H1 (cell line): Measurements from ENCODE around the gene DTX4. TPM values are rescaled to one million over a fixed set of nuclear protein-coding genes. Genes with fewer than 3 reads are reported as not detected.

ENCODE experiments used
- CTCF ChIA-PET: fragments of 300-600 bp; sonication (Branson Sonifier 250); formaldehyde crosslinking; loops from one replicate; lab custom pipeline; 2021; ENCODE audit not compliant: partially characterized antibody; lab: Charles Lee
- POLR2A ChIA-PET: fragments of 300-600 bp; sonication (Branson Sonifier 250); formaldehyde crosslinking; loops from one replicate; lab custom pipeline; 2021; ENCODE audit warnings: inconsistent platforms; ENCODE audit not compliant: partially characterized antibody; lab: Charles Lee
- DNase-seq, 2 experiments: peaks; one replicate each; pipeline versions ENCODE4 v3.0.0 to v3.0.0-alpha.2; 2010 to 2022; ENCODE audit warnings: low spot score in 2 of 2, low read depth in 1 of 2, mixed read lengths in 1 of 2
- FAIRE-seq: peaks from 2 replicates; lab custom pipeline; 2011; peaks lifted over from hg19 to GRCh38; lab: Jason Lieb, UNC
- H2AFZ ChIP-seq: 2 replicates; pipeline ENCODE4 v1.8.1; 2012; ENCODE audit warnings: low read length, inconsistent platforms
- H2AK5ac ChIP-seq: 2 replicates; pipeline ENCODE4 v1.6.1; 2013; ENCODE audit warnings: low read depth, low read length
- H2BK120ac ChIP-seq: replicated peaks from 2 replicates; pipeline ENCODE3; 2013; ENCODE audit warnings: low read depth, low read length, inconsistent platforms
- H2BK12ac ChIP-seq: 2 replicates; pipeline ENCODE4 v1.6.1; 2013; ENCODE audit warnings: low read depth, low read length
- H2BK15ac ChIP-seq: 2 replicates; pipeline ENCODE4 v1.6.1; 2013; ENCODE audit warnings: low read length
- H2BK20ac ChIP-seq: 2 replicates; pipeline ENCODE4 v1.6.1; 2013; ENCODE audit warnings: low read length
- H2BK5ac ChIP-seq: 2 replicates; pipeline ENCODE4 v1.6.1; 2013; ENCODE audit warnings: low read depth, low read length
- H3K14ac ChIP-seq: 2 replicates; pipeline ENCODE4 v1.6.1; 2013; ENCODE audit warnings: inconsistent platforms; ENCODE audit not compliant: insufficient read length
- H3K18ac ChIP-seq: 2 replicates; pipeline ENCODE4 v1.6.1; 2013; ENCODE audit warnings: low read length; ENCODE audit errors: extremely low read depth
- H3K23ac ChIP-seq: 2 replicates; pipeline ENCODE4 v1.6.1; 2013; ENCODE audit warnings: inconsistent platforms; ENCODE audit not compliant: insufficient read length
- H3K23me2 ChIP-seq: 2 replicates; pipeline ENCODE4 v1.6.1; 2013; ENCODE audit warnings: low read depth, low read length
- H3K27ac ChIP-seq: 2 replicates; pipeline ENCODE4 v1.6.1; 2011; ENCODE audit warnings: low read depth, low read length, inconsistent platforms
- H3K27me3 ChIP-seq, 4 experiments: replicated peaks in 1 of 4; 1 replicate in 1 of 4; 2 replicates in 3 of 4; pipeline versions ENCODE4 v1.6.1 to v1.8.1; 2011 to 2013; ENCODE audit warnings: low read length in 3 of 4, mild to moderate bottlenecking in 3 of 4, inconsistent platforms in 2 of 4, mixed read lengths in 2 of 4, moderate library complexity in 1 of 4; ENCODE audit not compliant: control insufficient read depth in 3 of 4, insufficient read depth in 3 of 4; ENCODE audit errors: extremely low read depth in 1 of 4
- H3K36me3 ChIP-seq, 4 experiments: 2 replicates each; pipeline versions ENCODE4 v1.6.1 to v1.8.1; 2011 to 2013; ENCODE audit warnings: mild to moderate bottlenecking in 4 of 4, low read length in 3 of 4, moderate library complexity in 2 of 4, control low read depth in 1 of 4, inconsistent platforms in 1 of 4; ENCODE audit not compliant: insufficient read depth in 4 of 4, control insufficient read depth in 2 of 4
- H3K4ac ChIP-seq: replicated peaks from 2 replicates; pipeline ENCODE3; 2013; ENCODE audit warnings: low read length, low read depth, mixed read lengths, inconsistent platforms; ENCODE audit not compliant: insufficient read length
- H3K4me1 ChIP-seq, 4 experiments: replicated peaks in 1 of 4; 1 replicate in 1 of 4; 2 replicates in 3 of 4; pipeline versions ENCODE4 v1.6.1 to v1.8.1; 2011 to 2013; ENCODE audit warnings: low read length in 3 of 4, inconsistent platforms in 2 of 4, mixed read lengths in 1 of 4; ENCODE audit not compliant: insufficient read depth in 4 of 4, control insufficient read depth in 3 of 4
- H3K4me2 ChIP-seq, 2 experiments: 2 replicates each; pipeline versions ENCODE4 v1.6.1 to v1.8.1; 2011 to 2013; ENCODE audit warnings: low read depth in 2 of 2, low read length in 2 of 2, control low read depth in 1 of 2, inconsistent platforms in 1 of 2, mild to moderate bottlenecking in 1 of 2; ENCODE audit not compliant: insufficient read depth in 1 of 2
- H3K4me3 ChIP-seq, 4 experiments: fragments of 200-600, 300-600 bp in 1 of 4; sonication (generic), shearing (Covaris generic), sonication (Bioruptor Twin) in 1 of 4; 2 replicates each; pipeline versions ENCODE4 v1.5.1 to v1.8.1; 2011 to 2016; ENCODE audit warnings: low read length in 4 of 4, low read depth in 3 of 4, control low read depth in 2 of 4, inconsistent platforms in 2 of 4, mild to moderate bottlenecking in 2 of 4, mixed read lengths in 1 of 4, moderate library complexity in 1 of 4; ENCODE audit not compliant: insufficient read depth in 2 of 4; ENCODE audit errors: extremely low read depth in 1 of 4
- H3K56ac ChIP-seq: replicated peaks from 2 replicates; pipeline ENCODE3; 2013; ENCODE audit warnings: low read depth, mild to moderate bottlenecking, mixed read lengths, low read length, inconsistent platforms; ENCODE audit not compliant: insufficient read length
- H3K79me1 ChIP-seq: 2 replicates; pipeline ENCODE4 v1.6.1; 2013; ENCODE audit warnings: low read depth, low read length, control low read depth
- H3K79me2 ChIP-seq, 2 experiments: 2 replicates each; pipeline versions ENCODE4 v1.6.1 to v1.8.1; 2012 to 2013; ENCODE audit warnings: low read length in 2 of 2, mild to moderate bottlenecking in 2 of 2, inconsistent platforms in 1 of 2; ENCODE audit not compliant: insufficient read depth in 2 of 2, control insufficient read depth in 1 of 2
- H3K9ac ChIP-seq, 4 experiments: replicated peaks in 1 of 4; 1 replicate in 1 of 4; 2 replicates in 3 of 4; pipeline versions ENCODE4 v1.6.1 to v1.8.1; 2011 to 2013; ENCODE audit warnings: low read depth in 3 of 4, low read length in 3 of 4, control low read depth in 2 of 4, mild to moderate bottlenecking in 2 of 4, moderate library complexity in 2 of 4, inconsistent platforms in 1 of 4; ENCODE audit errors: extremely low read depth in 1 of 4
- H3K9me3 ChIP-seq, 2 experiments: 2 replicates each; pipeline versions ENCODE4 v1.6.1 to v1.8.1; 2012 to 2013; ENCODE audit warnings: mild to moderate bottlenecking in 2 of 2, moderate library complexity in 2 of 2, control low read depth in 1 of 2, inconsistent platforms in 1 of 2, low read depth in 1 of 2, low read length in 1 of 2, mixed read lengths in 1 of 2; ENCODE audit not compliant: insufficient read depth in 2 of 2
- H4K20me1 ChIP-seq, 2 experiments: replicated peaks in 1 of 2; 2 replicates each; pipeline versions ENCODE3 to v1.8.1; 2011 to 2013; ENCODE audit warnings: inconsistent platforms in 2 of 2, low read length in 2 of 2, mild to moderate bottlenecking in 1 of 2; ENCODE audit not compliant: insufficient read depth in 2 of 2, control insufficient read depth in 1 of 2
- H4K5ac ChIP-seq: 2 replicates; pipeline ENCODE4 v1.6.1; 2013; ENCODE audit warnings: low read length, low read depth, mixed read lengths, inconsistent platforms; ENCODE audit not compliant: insufficient read length
- H4K8ac ChIP-seq: 2 replicates; pipeline ENCODE4 v1.8.0; 2013; ENCODE audit warnings: mild to moderate bottlenecking, moderate library complexity, low read length, inconsistent platforms; ENCODE audit not compliant: insufficient read depth; ENCODE audit errors: extremely low read depth
- H4K91ac ChIP-seq: replicated peaks from 2 replicates; pipeline ENCODE3; 2013; ENCODE audit warnings: low read length, mixed read lengths, inconsistent platforms; ENCODE audit not compliant: insufficient read length
- CEBPB ChIP-seq: IDR thresholded peaks from 2 replicates; pipeline ENCODE4 v1.6.1; 2012; ENCODE audit warnings: low read depth, low read length
- E2F6 ChIP-seq: IDR thresholded peaks from 2 replicates; pipeline ENCODE4 v1.6.1; 2012; ENCODE audit warnings: inconsistent platforms
- EGR1 ChIP-seq: IDR thresholded peaks from 2 replicates; pipeline ENCODE4 v1.6.1; 2011; ENCODE audit warnings: low read depth, low read length, borderline replicate concordance
- EZH2 ChIP-seq: fragments of 200-600 bp; sonication (generic); IDR thresholded peaks from 2 replicates; pipeline ENCODE4 v1.7.1; 2012; ENCODE audit warnings: low read depth, mild to moderate bottlenecking, moderate library complexity, low read length, inconsistent platforms; ENCODE audit not compliant: severe bottlenecking
- KDM5A ChIP-seq: fragments of 200-600 bp; IDR thresholded peaks from 2 replicates; pipeline ENCODE4 v1.7.1; 2012; ENCODE audit warnings: mild to moderate bottlenecking, low read length, inconsistent platforms, mixed read lengths
- MAFK ChIP-seq: IDR thresholded peaks from 2 replicates; pipeline ENCODE4 v1.6.1; 2012; ENCODE audit warnings: low read depth, mild to moderate bottlenecking, improper control_type of control experiment, low read length
- MAX ChIP-seq: IDR thresholded peaks from 2 replicates; pipeline ENCODE4 v1.6.1; 2012; ENCODE audit warnings: inconsistent platforms
- NANOG ChIP-seq: IDR thresholded peaks from 2 replicates; pipeline ENCODE4 v1.6.1; 2011; ENCODE audit warnings: low read length, low read depth, mild to moderate bottlenecking, inconsistent platforms; ENCODE audit not compliant: insufficient read depth, poor library complexity, severe bottlenecking
- NRF1 ChIP-seq: IDR thresholded peaks from 2 replicates; pipeline ENCODE4 v1.6.1; 2011; ENCODE audit warnings: mild to moderate bottlenecking, low read depth, low read length, improper control_type of control experiment
- RBBP5 ChIP-seq: IDR thresholded peaks from 2 replicates; pipeline ENCODE4 v1.7.1; 2012; ENCODE audit warnings: low read depth, mild to moderate bottlenecking, inconsistent platforms, low read length, moderate library complexity, borderline replicate concordance
- RXRA ChIP-seq: IDR thresholded peaks from 2 replicates; pipeline ENCODE4 v1.6.1; 2011; ENCODE audit warnings: low read depth, mild to moderate bottlenecking, low read length, moderate library complexity; ENCODE audit not compliant: insufficient read depth
- SIX5 ChIP-seq: IDR thresholded peaks from 2 replicates; pipeline ENCODE4 v1.6.1; 2011; ENCODE audit warnings: mild to moderate bottlenecking, low read depth, low read length
- TAF7 ChIP-seq: optimal IDR thresholded peaks from 2 replicates; pipeline ENCODE3; 2011; ENCODE audit warnings: low read depth, mild to moderate bottlenecking, inconsistent platforms, low read length, moderate library complexity, borderline replicate concordance
- WGBS, 2 experiments: shearing (Covaris generic) in 1 of 2; methylation state at CpG; one replicate each; pipeline versions ENCODE4 v1.1.6 to v1.1.7; 2013 to 2015; ENCODE audit warnings: low lambda C conversion rate in 2 of 2, mixed read lengths in 2 of 2, inconsistent platforms in 1 of 2, low coverage in 1 of 2, missing lambda C conversion rate in 1 of 2; ENCODE audit not compliant: insufficient replicate concordance in 2 of 2, insufficient coverage in 1 of 2, insufficient read length in 1 of 2; ENCODE audit errors: extremely low coverage in 1 of 2, missing lambda C conversion rate in 1 of 2; 5-methylcytosine and 5-hydroxymethylcytosine counted together
- polyA plus RNA-seq, 7 experiments: library from polyadenylated mRNA; depleted of rRNA in 3 of 7; stranded (reverse) in 5 of 7; unstranded in 2 of 7; fragments of >200 nt in 5 of 7; fragments of 200-250 nt in 2 of 7; gene quantifications; 1 replicate in 5 of 7; 2 replicates in 1 of 7; 4 replicates in 1 of 7; pipeline versions ENCODE4 v1.2.1 to v1.2.3, GENCODE V29; 2011 to 2013; ENCODE audit warnings: missing spikeins in 2 of 7, mixed read lengths in 2 of 7
- total RNA-seq: library from RNA; stranded (reverse); fragmentation: NEBNext Ultra II Directional; extraction: Animal tissue kit (Norgen Biotek cat#: 25700); gene quantifications from 2 replicates; pipeline ENCODE4 v1.2.1, GENCODE V29; 2021

DTX4 gene
- total and polyA plus RNA-seq, 2 of the 8 experiments (the other 6 are each of a cell fraction or from before 2014, with no cell fraction given): 5.1 to 18.8 TPM

GRCh38 chr11:59138643-59139042 lies 33.3 kb upstream of the DTX4 start:
- Histone ChIP-seq H3K79me1 (no peaks in the 10 kb centered on the region), H4K5ac (no peak overlapping the region), H3K23ac (no peak overlapping the region), H4K91ac (no peak overlapping the region), H2BK20ac (no peak overlapping the region), H3K27ac (no peak overlapping the region), H3K18ac (no peak overlapping the region), H2BK12ac (no peak overlapping the region), H3K79me2 (no peaks in the 10 kb centered on the region), H3K56ac (no peak overlapping the region), H3K4me3 (no peak overlapping the region), H4K20me1 (no peaks in the 10 kb centered on the region), H2BK15ac (no peak overlapping the region), H3K4me1 (peaks cover 0 to 5% (median 0%) of the 10 kb centered on the region in 4 experiments; a peak in 2 of 7 replicates), H3K14ac (no peak overlapping the region), H3K4me2 (no peak overlapping the region), H2AFZ (no peak overlapping the region), H3K36me3 (peaks cover 0 to 14% (median under 1%) of the 10 kb centered on the region in 4 experiments; a peak in 3 of 8 replicates), H3K9me3 (no peaks in the 10 kb centered on the region), H3K27me3 (no peaks in the 10 kb centered on the region), H3K23me2 (0 out of 2 replicates have a peak, but pooled peaks cover 2% of the 10 kb centered on the region), H4K8ac (no peak overlapping the region), H3K9ac (no peak overlapping the region), H2BK5ac (no peak overlapping the region), H3K4ac (no peak overlapping the region), H2AK5ac (no peak overlapping the region), H2BK120ac (no peak overlapping the region)
- ChIA-PET POLR2A (interaction anchor here (1.2 kb wide), 1 partner anchor 32 kb away, joined by 3 read pairs; the partner anchor contains the start of gene FAM111B), CTCF (interaction anchor here (0.7 to 1.5 kb wide), 3 partner anchors 19 to 132 kb away, joined by 3 to 5 read pairs (median 4); no protein-coding TSS in a partner anchor)
- 72% methylated on average over 2 of the region's 2 CpGs; no CpG with 5 or more reads in 1 of the 2 experiments for WGBS, 2 experiments
- no peak for FAIRE-seq
- DNase-seq: no peak
- no peak for TF ChIP-seq MAFK
- no peak for TF ChIP-seq E2F6
- no peak for TF ChIP-seq RBBP5
- TF ChIP-seq SIX5: no peak
- no peak for TF ChIP-seq CEBPB
- TF ChIP-seq EZH2: no peak
- TF ChIP-seq KDM5A: no peak
- no peak for TF ChIP-seq RXRA
- no peak for TF ChIP-seq EGR1
- no peak for TF ChIP-seq NRF1
- TF ChIP-seq TAF7: no peak
- no peak for TF ChIP-seq MAX
- no peak for TF ChIP-seq NANOG
